Measurements from ENCODE around the gene CFAP299.

GRCh38 chr4:80500613-80501012 is 165.1 kb downstream of the CFAP299 start:
- no peak for TF ChIP-seq CTCF (IDR thresholded peaks at IDR 0.05)
- no peak for TF ChIP-seq EZH2 (IDR thresholded peaks at IDR 0.05; ENCODE audit: borderline replicate concordance, insufficient read depth, low read depth, low read length, poor library complexity, severe bottlenecking)
